Body of pancreas (tissue), 4 donors: ENCODE results near the gene AMN1.

Experiments used
- POLR2A ChIP-seq, 3 donors: fragments of 450-650 bp; IDR thresholded peaks; one replicate each; pipeline ENCODE4 v1.6.1; 2016; ENCODE audit warnings: antibody characterized with exemption in 3 of 3, mild to moderate bottlenecking in 2 of 3
- TF ChIP-seq, protein P1 (sequence below), 7 experiments: fragments of 450-650 bp in 4 of 7; fragments of 200-600 bp in 3 of 7; sonication (generic) in 3 of 7; IDR thresholded peaks; one replicate each; pipeline ENCODE4 v1.5.1; 2016 to 2019; ENCODE audit warnings: antibody characterized with exemption in 7 of 7

DNA sequence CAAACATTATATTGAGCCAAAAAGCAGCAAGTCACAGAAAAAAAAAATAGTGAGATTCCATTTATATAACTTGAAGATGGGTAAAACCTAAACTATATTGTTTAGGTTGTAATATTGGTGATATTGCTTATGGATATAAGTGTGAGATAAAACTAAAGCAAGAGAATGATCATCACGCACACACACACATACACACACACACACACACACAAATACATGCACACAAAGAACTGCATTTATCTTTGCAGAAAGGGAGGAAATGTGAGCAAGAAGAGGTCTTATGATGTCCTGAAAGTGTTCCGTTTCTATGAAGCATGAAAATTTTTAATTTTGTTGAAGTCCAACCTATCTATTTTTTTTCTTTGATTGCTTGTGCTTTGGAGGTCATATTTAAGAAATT is 16.4 kb upstream of the AMN1 start:
- TF ChIP-seq, protein P1, sequence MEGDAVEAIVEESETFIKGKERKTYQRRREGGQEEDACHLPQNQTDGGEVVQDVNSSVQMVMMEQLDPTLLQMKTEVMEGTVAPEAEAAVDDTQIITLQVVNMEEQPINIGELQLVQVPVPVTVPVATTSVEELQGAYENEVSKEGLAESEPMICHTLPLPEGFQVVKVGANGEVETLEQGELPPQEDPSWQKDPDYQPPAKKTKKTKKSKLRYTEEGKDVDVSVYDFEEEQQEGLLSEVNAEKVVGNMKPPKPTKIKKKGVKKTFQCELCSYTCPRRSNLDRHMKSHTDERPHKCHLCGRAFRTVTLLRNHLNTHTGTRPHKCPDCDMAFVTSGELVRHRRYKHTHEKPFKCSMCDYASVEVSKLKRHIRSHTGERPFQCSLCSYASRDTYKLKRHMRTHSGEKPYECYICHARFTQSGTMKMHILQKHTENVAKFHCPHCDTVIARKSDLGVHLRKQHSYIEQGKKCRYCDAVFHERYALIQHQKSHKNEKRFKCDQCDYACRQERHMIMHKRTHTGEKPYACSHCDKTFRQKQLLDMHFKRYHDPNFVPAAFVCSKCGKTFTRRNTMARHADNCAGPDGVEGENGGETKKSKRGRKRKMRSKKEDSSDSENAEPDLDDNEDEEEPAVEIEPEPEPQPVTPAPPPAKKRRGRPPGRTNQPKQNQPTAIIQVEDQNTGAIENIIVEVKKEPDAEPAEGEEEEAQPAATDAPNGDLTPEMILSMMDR (IDR thresholded peaks at IDR 0.05): no peak
- TF ChIP-seq POLR2A (IDR thresholded peaks at IDR 0.05): no peak
